ENCODE data around the gene C20orf173. TPM values are rescaled to one million over a fixed set of nuclear protein-coding genes. Genes with fewer than 3 reads are reported as not detected.

The C20orf173 gene
- not detected for total RNA-seq
- long read RNA-seq: 0 reads

DNA sequence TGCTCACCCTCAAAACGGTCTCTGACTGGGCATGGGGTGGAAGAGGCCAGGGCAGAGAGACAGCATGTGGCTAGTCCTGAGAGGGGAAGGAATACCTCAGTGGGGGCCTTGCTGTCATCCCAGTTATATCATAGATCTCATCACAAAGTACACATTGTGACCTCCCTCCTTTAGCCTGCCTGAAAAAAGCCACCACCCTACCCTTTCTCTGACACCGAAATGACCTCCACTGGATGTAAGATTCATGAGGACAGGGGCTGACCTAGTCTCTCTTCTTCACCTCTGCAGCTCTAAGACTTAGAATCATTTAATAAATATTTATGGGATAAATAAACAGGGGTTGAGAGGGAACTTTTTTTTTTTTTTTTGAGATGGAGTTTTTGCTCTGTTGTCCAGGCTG, at the start of gene C20orf173:
Gene C20orf173, minus strand, starts transcription at position 101 of the 400 bp plus-strand sequence. CDS start 279 bp downstream, outside the sequence.
- ATAC-seq: no peak
- intact Hi-C loops (cut with DNase I): no loop called here
- no peaks in the 10 kb centered on the region for H3K9me3 ChIP-seq

GRCh38 chr20:35579196-35579595, 49.7 kb upstream of the C20orf173 start:
- no peak overlapping the region for H3K4me3 ChIP-seq
- TF ChIP-seq CTCF (IDR thresholded peaks at IDR 0.05): no peak
- DNase-seq (peak; percentile 26), ATAC-seq (no peak)
- no peaks in the 10 kb centered on the region for H3K36me3 ChIP-seq
- H3K9me3 ChIP-seq: no peaks in the 10 kb centered on the region
- H3K4me1 ChIP-seq: no peaks in the 10 kb centered on the region
- intact Hi-C loops (cut with DNase I): no loop called here
- H3K27ac ChIP-seq: no peak overlapping the region
- no peaks in the 10 kb centered on the region for H3K27me3 ChIP-seq

More for the DNA sequence above, at the start of gene C20orf173:
- no peaks in the 10 kb centered on the region for H3K27me3 ChIP-seq
- no peaks in the 10 kb centered on the region for H3K36me3 ChIP-seq
- DNase-seq: no peak
- H3K4me1 ChIP-seq: no peaks in the 10 kb centered on the region
- H3K27ac ChIP-seq: no peak within 1 kb of the TSS
- H3K4me3 ChIP-seq: no peak within 1 kb of the TSS
- no peak for TF ChIP-seq CTCF (IDR thresholded peaks at IDR 0.05)

- no peak for TF ChIP-seq CTCF (IDR thresholded peaks at IDR 0.05)
- intact Hi-C loops (cut with DNase I): no loop called here
- DNase-seq: peak; percentile 35
- Histone ChIP-seq H3K4me1 (no peaks in the 10 kb centered on the region), H3K4me3 (no peak overlapping the region), H3K27me3 (no peaks in the 10 kb centered on the region), H3K36me3 (no peaks in the 10 kb centered on the region), H3K9me3 (no peaks in the 10 kb centered on the region), H3K27ac (no peak overlapping the region)
- no peak for ATAC-seq
Measured at GRCh38 chr20:35578469-35578868, 49.0 kb upstream of the C20orf173 start.

GRCh38 chr20:35576816-35577215, 47.4 kb upstream of the C20orf173 start:
- Histone ChIP-seq H3K4me3 (no peak overlapping the region), H3K36me3 (no peaks in the 10 kb centered on the region), H3K27ac (no peak overlapping the region), H3K4me1 (no peaks in the 10 kb centered on the region), H3K27me3 (no peaks in the 10 kb centered on the region), H3K9me3 (no peaks in the 10 kb centered on the region)
- TF ChIP-seq CTCF (IDR thresholded peaks at IDR 0.05): no peak
- intact Hi-C loops (cut with DNase I): no loop called here
- ATAC-seq (no peak), DNase-seq (peak; percentile 17)

DNA sequence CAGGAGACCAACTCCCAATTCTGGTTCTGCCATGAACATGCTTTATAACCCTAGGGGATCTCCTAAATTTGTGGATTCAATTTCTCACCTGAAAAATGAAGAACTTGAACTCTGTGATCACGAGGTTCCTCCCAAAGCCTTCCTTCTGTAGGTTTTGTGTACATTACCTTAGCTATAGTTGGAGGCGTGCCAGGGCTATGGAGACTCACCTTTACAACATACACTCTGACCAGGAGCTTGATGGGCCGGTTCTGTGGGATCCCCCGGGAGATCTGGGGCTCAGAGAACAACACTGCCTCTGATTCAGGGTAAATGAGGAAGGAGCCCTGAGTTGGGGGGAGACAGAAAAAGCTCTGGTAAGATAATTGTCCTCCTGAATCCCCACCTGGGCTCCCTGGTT, 46.5 kb upstream of the C20orf173 start:
- Histone ChIP-seq H3K27me3 (no peaks in the 10 kb centered on the region), H3K9me3 (no peaks in the 10 kb centered on the region), H3K4me3 (no peak overlapping the region), H3K27ac (no peak overlapping the region), H3K4me1 (no peaks in the 10 kb centered on the region), H3K36me3 (no peaks in the 10 kb centered on the region)
- peak; percentile 19 for DNase-seq
- intact Hi-C loops (cut with DNase I): no loop called here
- TF ChIP-seq CTCF (IDR thresholded peaks at IDR 0.05): no peak
- no peak for ATAC-seq

DNA sequence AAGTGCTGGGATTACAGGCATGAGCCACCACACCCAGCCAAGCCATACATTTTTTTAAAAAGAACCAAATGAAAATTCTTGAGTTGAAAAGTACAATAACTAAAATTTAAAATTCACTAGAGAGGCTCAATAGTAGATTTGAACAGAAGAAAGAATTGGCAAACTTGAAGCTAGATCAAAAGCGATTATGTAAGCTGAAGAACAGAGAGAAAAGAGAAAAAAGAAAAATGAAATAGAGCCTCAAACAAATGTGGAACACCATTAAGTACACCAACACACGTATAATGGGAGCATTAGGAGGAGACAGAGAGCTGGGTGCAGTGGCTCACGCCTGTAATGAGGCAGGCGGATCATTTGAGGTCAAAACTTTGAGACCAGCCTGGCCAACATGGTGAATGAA, 43.4 kb upstream of the C20orf173 start:
- no peaks in the 10 kb centered on the region for H3K4me1 ChIP-seq
- DNase-seq: peak; percentile 17
- no peak for ATAC-seq
- no peaks in the 10 kb centered on the region for H3K27me3 ChIP-seq
- no peaks in the 10 kb centered on the region for H3K36me3 ChIP-seq
- H3K9me3 ChIP-seq: no peaks in the 10 kb centered on the region
- H3K27ac ChIP-seq: no peak overlapping the region
- H3K4me3 ChIP-seq: no peak overlapping the region
- intact Hi-C loops (cut with DNase I): no loop called here
- no peak for TF ChIP-seq CTCF (IDR thresholded peaks at IDR 0.05)
